Duodenal mucosa (tissue), 2 donors: ENCODE data around the gene MAPK8IP3.

Experiments
- H3K27ac ChIP-seq: one replicate; pipeline ENCODE4 v1.7.0; 2013; ENCODE audit warnings: low read depth, low read length
- H3K27me3 ChIP-seq, 2 donors: one replicate each; pipeline ENCODE4 v1.7.0; 2013; ENCODE audit warnings: low read length in 2 of 2, control low read depth in 1 of 2; ENCODE audit not compliant: insufficient read depth in 2 of 2, control insufficient read depth in 1 of 2
- H3K36me3 ChIP-seq, 2 donors: one replicate each; pipeline ENCODE4 v1.7.0; 2013; ENCODE audit warnings: low read length in 2 of 2, control low read depth in 1 of 2; ENCODE audit not compliant: insufficient read depth in 2 of 2, control insufficient read depth in 1 of 2
- H3K4me1 ChIP-seq, 2 donors: one replicate each; pipeline ENCODE4 v1.7.0; 2013; ENCODE audit warnings: low read length in 2 of 2, control low read depth in 1 of 2; ENCODE audit not compliant: insufficient read depth in 2 of 2, control insufficient read depth in 1 of 2
- H3K4me3 ChIP-seq, 2 donors: one replicate each; pipeline ENCODE4 v1.7.0; 2013; ENCODE audit warnings: low read length in 2 of 2, low read depth in 1 of 2
- H3K9ac ChIP-seq, 2 donors: one replicate each; pipeline ENCODE4 v1.7.0; 2013; ENCODE audit warnings: low read length in 2 of 2, low read depth in 1 of 2
- H3K9me3 ChIP-seq, 2 donors: one replicate each; pipeline ENCODE4 v1.7.0; 2013; ENCODE audit warnings: low read length in 2 of 2, control low read depth in 1 of 2; ENCODE audit not compliant: control insufficient read depth in 1 of 2

Gene MAPK8IP3

GRCh38 chr16:1759511-1759910 lies 53.5 kb downstream of the MAPK8IP3 start:
- H3K36me3 ChIP-seq, result peaks cover 12 to 51% of the 10 kb centered on the region in 2 donors
- no peak overlapping the region for H3K9ac ChIP-seq
- H3K4me3 ChIP-seq, result no peak overlapping the region
- no peaks in the 10 kb centered on the region for H3K27me3 ChIP-seq
- no peaks in the 10 kb centered on the region for H3K9me3 ChIP-seq
- no peak overlapping the region for H3K27ac ChIP-seq
- peaks cover 11 to 18% of the 10 kb centered on the region in 2 donors for H3K4me1 ChIP-seq

- peaks cover 11 to 18% of the 10 kb centered on the region in 2 donors for H3K4me1 ChIP-seq
- no peaks in the 10 kb centered on the region for H3K9me3 ChIP-seq
- H3K4me3 ChIP-seq, result no peak overlapping the region
- H3K36me3 ChIP-seq, result peaks cover 21 to 56% of the 10 kb centered on the region in 2 donors
- no peak overlapping the region for H3K27ac ChIP-seq
- no peak overlapping the region for H3K9ac ChIP-seq
- H3K27me3 ChIP-seq, result no peaks in the 10 kb centered on the region
These were observed 54.9 kb downstream of the MAPK8IP3 start for GRCh38 chr16:1760911-1761310.

DNA sequence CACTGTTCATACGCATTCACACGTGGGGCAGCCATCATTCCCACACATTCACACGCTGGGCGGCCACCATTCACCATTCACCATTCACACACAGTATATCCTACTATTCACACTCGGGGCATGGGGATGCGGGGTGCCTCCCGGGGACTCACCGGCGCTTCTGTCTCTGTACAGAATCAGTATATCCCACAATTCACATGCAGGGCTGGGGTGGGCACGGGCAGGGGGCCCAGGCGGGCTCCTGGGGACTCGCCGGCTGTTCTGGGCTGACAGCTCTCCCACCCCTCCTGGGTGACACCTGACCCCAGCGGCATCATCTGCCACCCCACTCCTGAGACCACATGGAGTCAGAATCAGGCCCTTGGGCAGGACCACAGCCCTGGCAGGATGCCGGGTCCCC lies 55.8 kb downstream of the MAPK8IP3 start:
- no peak overlapping the region for H3K4me3 ChIP-seq
- no peak overlapping the region for H3K9ac ChIP-seq
- H3K27me3 ChIP-seq, result no peaks in the 10 kb centered on the region
- H3K36me3 ChIP-seq, result peaks cover 21 to 63% of the 10 kb centered on the region in 2 donors
- no peaks in the 10 kb centered on the region for H3K9me3 ChIP-seq
- peaks cover 11 to 16% of the 10 kb centered on the region in 2 donors for H3K4me1 ChIP-seq
- no peak overlapping the region for H3K27ac ChIP-seq

GRCh38 chr16:1762196-1762878 lies 56.3 kb downstream of the MAPK8IP3 start:
- no peak overlapping the region for H3K4me3 ChIP-seq
- peaks cover 21 to 67% of the 10 kb centered on the region in 2 donors for H3K36me3 ChIP-seq
- H3K27me3 ChIP-seq, result no peaks in the 10 kb centered on the region
- no peaks in the 10 kb centered on the region for H3K9me3 ChIP-seq
- no peak overlapping the region for H3K9ac ChIP-seq
- H3K27ac ChIP-seq, result no peak overlapping the region
- H3K4me1 ChIP-seq, result peaks cover 11 to 13% of the 10 kb centered on the region in 2 donors

- Histone ChIP-seq H3K9ac (no peak overlapping the region), H3K36me3 (peaks cover 21 to 74% of the 10 kb centered on the region in 2 donors)
These were observed 57.0 kb downstream of the MAPK8IP3 start for GRCh38 chr16:1762879-1763520.

DNA sequence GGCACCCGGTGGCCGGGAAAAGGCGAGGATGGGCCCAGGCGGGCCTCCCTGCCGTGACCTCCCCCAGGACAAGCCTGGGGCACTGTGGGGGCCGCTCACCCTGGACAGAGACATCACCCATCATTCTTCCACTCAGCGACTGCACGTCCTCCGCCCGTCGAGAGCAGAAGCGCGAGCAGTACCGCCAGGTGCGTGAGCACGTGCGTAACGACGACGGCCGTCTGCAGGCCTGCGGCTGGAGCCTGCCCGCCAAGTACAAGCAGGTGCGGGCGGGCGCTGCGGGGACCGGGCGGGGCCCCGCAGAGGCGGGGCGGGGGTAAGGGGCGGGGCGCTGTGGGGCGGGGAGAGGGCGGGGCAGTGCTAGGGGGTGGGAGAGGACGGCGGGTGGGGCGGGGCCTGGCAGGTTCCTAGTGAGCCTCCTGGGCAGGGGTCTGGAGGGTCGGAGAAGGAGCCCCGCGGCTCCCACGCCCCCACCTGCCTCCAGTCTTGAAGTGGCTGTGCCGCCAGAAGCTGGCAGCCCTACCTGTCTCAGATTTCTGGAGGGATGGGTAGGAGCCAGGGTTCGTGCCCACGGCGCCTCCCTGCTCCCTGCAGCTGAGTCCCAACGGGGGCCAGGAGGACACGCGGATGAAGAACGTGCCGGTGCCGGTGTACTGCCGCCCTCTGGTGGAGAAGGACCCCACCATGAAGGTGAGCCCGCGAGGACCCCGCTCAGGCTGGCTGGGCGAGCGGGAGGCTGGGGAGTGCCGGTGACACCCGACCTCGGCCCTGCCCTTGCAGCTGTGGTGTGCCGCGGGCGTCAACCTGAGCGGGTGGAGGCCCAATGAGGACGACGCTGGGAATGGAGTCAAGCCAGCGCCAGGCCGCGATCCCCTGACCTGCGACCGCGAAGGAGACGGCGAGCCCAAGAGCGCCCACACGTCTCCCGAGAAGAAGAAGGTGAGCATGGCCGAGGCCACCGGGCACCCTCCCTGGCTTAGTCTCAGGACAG lies 57.8 kb downstream of the MAPK8IP3 start:
- Histone ChIP-seq H3K4me3 (no peak overlapping the region), H3K27ac (no peak overlapping the region), H3K27me3 (no peaks in the 10 kb centered on the region), H3K9me3 (no peaks in the 10 kb centered on the region), H3K36me3 (peaks cover 21 to 81% of the 10 kb centered on the region in 2 donors), H3K9ac (no peak overlapping the region), H3K4me1 (no peaks in the 10 kb centered on the region)

More at GRCh38 chr16:1762879-1763520, 57.0 kb downstream of the MAPK8IP3 start:
- no peaks in the 10 kb centered on the region for H3K9me3 ChIP-seq
- no peak overlapping the region for H3K27ac ChIP-seq
- H3K4me3 ChIP-seq, result no peak overlapping the region
- peaks cover 4 to 6% of the 10 kb centered on the region in 2 donors for H3K4me1 ChIP-seq
- no peaks in the 10 kb centered on the region for H3K27me3 ChIP-seq

DNA sequence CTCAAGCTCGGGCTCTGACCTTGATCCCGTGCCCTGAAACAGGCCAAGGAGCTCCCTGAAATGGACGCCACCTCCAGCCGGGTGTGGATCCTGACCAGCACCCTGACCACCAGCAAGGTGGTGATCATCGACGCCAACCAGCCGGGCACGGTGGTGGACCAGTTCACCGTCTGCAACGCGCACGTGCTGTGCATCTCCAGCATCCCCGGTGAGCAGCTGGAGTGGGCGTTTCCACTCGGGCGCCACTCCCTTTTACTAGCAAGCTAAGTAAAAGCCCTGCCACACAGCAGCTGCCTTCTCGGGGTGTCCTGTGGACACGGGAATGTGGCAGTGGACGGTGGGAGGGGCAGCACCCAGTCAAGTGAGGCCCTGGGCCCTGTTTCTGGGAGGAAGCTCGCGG lies 59.0 kb downstream of the MAPK8IP3 start:
- H3K9ac ChIP-seq, result no peak overlapping the region
- H3K27me3 ChIP-seq, result no peaks in the 10 kb centered on the region
- H3K9me3 ChIP-seq, result no peaks in the 10 kb centered on the region
- peaks cover 21 to 81% of the 10 kb centered on the region in 2 donors for H3K36me3 ChIP-seq
- no peak overlapping the region for H3K27ac ChIP-seq
- H3K4me1 ChIP-seq, result peaks cover 0 to under 1% of the 10 kb centered on the region in 2 donors
- H3K4me3 ChIP-seq, result no peak overlapping the region

- no peak overlapping the region for H3K4me3 ChIP-seq
- peaks cover 0 to 9% of the 10 kb centered on the region in 2 donors for H3K4me1 ChIP-seq
- H3K36me3 ChIP-seq, result peaks cover 21 to 72% of the 10 kb centered on the region in 2 donors
- no peaks in the 10 kb centered on the region for H3K9me3 ChIP-seq
- no peak overlapping the region for H3K9ac ChIP-seq
- H3K27ac ChIP-seq, result no peak overlapping the region
- H3K27me3 ChIP-seq, result no peaks in the 10 kb centered on the region
These were observed 59.8 kb downstream of the MAPK8IP3 start for GRCh38 chr16:1765826-1766225.

DNA sequence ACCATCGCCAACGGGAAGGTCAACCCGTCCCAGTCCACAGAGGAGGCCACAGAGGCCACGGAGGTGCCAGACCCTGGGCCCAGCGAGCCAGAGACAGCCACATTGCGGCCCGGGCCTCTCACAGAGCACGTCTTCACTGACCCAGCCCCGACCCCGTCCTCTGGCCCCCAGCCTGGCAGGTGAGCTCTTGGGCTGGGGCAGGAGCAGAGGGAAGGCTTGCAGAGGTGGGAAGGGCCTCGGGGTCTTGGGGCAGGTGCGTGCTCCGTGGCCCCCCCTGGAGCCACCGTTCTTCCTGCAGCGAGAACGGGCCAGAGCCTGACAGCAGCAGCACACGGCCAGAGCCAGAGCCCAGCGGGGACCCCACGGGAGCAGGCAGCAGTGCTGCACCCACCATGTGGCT lies 60.2 kb downstream of the MAPK8IP3 start:
- Histone ChIP-seq H3K9ac (no peak overlapping the region), H3K27ac (no peak overlapping the region), H3K4me3 (no peak overlapping the region), H3K36me3 (peaks cover 21 to 68% of the 10 kb centered on the region in 2 donors), H3K4me1 (peaks cover 0 to 9% of the 10 kb centered on the region in 2 donors), H3K9me3 (no peaks in the 10 kb centered on the region), H3K27me3 (no peaks in the 10 kb centered on the region)
